CD4-positive, alpha-beta memory T cell (primary cell): Measurements from ENCODE around the gene NAP1L5. TPM values are rescaled to one million over a fixed set of nuclear protein-coding genes. Genes with fewer than 3 reads are reported as not detected.

ENCODE experiments used
- CTCF ChIA-PET: fragments of 350-600 bp; sonication (Branson Sonifier 250); formaldehyde crosslinking; loops from one replicate; lab custom pipeline; 2021; ENCODE audit warnings: inconsistent platforms; ENCODE audit not compliant: partially characterized antibody; lab: Charles Lee
- POLR2A ChIA-PET: fragments of 350-600 bp; sonication (Branson Sonifier 250); formaldehyde crosslinking; loops from one replicate; lab custom pipeline; 2021; ENCODE audit not compliant: partially characterized antibody; lab: Charles Lee
- DNase-seq, 5 donors: peaks; one replicate each; pipeline versions ENCODE4 v3.0.0 to v3.0.0-alpha.2; 2020 to 2022; ENCODE audit warnings: mixed read lengths in 1 of 5
- H3K27ac ChIP-seq: one replicate; pipeline ENCODE4 v1.7.0; 2013; ENCODE audit warnings: low read depth, low read length
- H3K27me3 ChIP-seq: 2 replicates; pipeline ENCODE4 v1.7.0; 2013; ENCODE audit warnings: mild to moderate bottlenecking, low read length, moderate library complexity; ENCODE audit not compliant: insufficient read depth
- H3K36me3 ChIP-seq: 2 replicates; pipeline ENCODE4 v1.7.0; 2013; ENCODE audit warnings: mild to moderate bottlenecking, low read length, moderate library complexity; ENCODE audit not compliant: insufficient read depth
- H3K4me1 ChIP-seq: 2 replicates; pipeline ENCODE4 v1.7.0; 2013; ENCODE audit warnings: mild to moderate bottlenecking, low read length, moderate library complexity; ENCODE audit not compliant: insufficient read depth
- H3K4me3 ChIP-seq, 2 donors: one replicate each; pipeline ENCODE4 v1.7.0; 2013; ENCODE audit warnings: low read length in 2 of 2, mild to moderate bottlenecking in 1 of 2
- H3K9me3 ChIP-seq, 2 donors: one replicate each; pipeline ENCODE4 v1.7.0; 2013; ENCODE audit warnings: low read length in 2 of 2, control low read depth in 1 of 2; ENCODE audit not compliant: control insufficient read depth in 1 of 2
- H3K27ac Mint-ChIP-seq, 7 donors: one replicate each; pipeline ENCODE4 v1.8.0; 2020 to 2021; ENCODE audit warnings: mixed read lengths in 7 of 7, mild to moderate bottlenecking in 6 of 7, inconsistent platforms in 3 of 7, moderate library complexity in 3 of 7
- H3K27me3 Mint-ChIP-seq, 2 donors: one replicate each; pipeline ENCODE4 v1.8.0; 2020 to 2021; ENCODE audit warnings: mixed read lengths in 2 of 2
- H3K36me3 Mint-ChIP-seq, 2 donors: one replicate each; pipeline ENCODE4 v1.8.0; 2020 to 2021; ENCODE audit warnings: mixed read lengths in 2 of 2, inconsistent platforms in 1 of 2, mild to moderate bottlenecking in 1 of 2
- H3K4me1 Mint-ChIP-seq, 4 donors: one replicate each; pipeline ENCODE4 v1.8.0; 2020 to 2021; ENCODE audit warnings: mixed read lengths in 4 of 4, mild to moderate bottlenecking in 1 of 4
- H3K4me3 Mint-ChIP-seq, 8 donors: one replicate each; pipeline ENCODE4 v1.8.0; 2020 to 2021; ENCODE audit warnings: mixed read lengths in 8 of 8, mild to moderate bottlenecking in 7 of 8, moderate library complexity in 6 of 8, inconsistent platforms in 3 of 8
- H3K9me3 Mint-ChIP-seq, 8 donors: one replicate each; pipeline ENCODE4 v1.8.0; 2020 to 2021; ENCODE audit warnings: mixed read lengths in 8 of 8, mild to moderate bottlenecking in 5 of 8, inconsistent platforms in 3 of 8, moderate library complexity in 1 of 8
- intact Hi-C: fragments of 100-400 bp; cut with micrococcal nuclease; formaldehyde crosslinking; loops from one replicate; pipeline ENCODE4 v1.15.1; 2023
- polyA plus RNA-seq, 2 donors: library from polyadenylated mRNA; unstranded; fragments of 300-500 nt; fragmentation: Illumina TruSeq; gene quantifications; one replicate each; pipeline ENCODE4 v1.2.3, GENCODE V29; 2021
- total RNA-seq, 2 experiments: library from RNA; stranded (reverse); gene quantifications; one replicate each; pipeline ENCODE4 v1.2.3, GENCODE V29; 2021

Gene NAP1L5
- total and polyA plus RNA-seq, 4 experiments from 2014 or later = 1.2 to 3.9 (median 2.5) TPM

DNA sequence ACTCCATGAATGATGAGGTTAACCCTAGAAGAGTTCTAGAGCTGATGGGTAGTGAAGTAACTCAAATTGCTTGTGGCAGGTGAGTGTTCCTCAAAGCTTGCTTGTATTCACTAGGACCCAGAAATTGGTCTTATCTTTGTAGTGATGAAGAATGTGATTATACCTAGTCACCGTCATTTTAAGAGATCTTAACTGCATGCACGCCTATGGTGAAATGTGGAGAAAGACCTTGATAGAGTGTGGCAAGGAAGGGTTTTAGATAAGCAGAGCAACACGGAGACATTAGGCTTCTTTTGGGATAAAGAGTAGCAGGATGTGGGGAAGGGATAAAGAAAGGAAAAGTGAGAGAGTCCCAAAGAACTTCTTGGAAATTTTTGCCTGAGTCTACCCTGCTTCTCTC lies 42.4 kb downstream of the NAP1L5 start:
- Histone ChIP-seq H3K36me3 (peaks cover 25% of the 10 kb centered on the region), H3K27me3 (no peaks in the 10 kb centered on the region), H3K4me1 (peaks cover 5% of the 10 kb centered on the region), H3K9me3 (no peaks in the 10 kb centered on the region), H3K4me3 (no peak overlapping the region), H3K27ac (no peak overlapping the region)
- H3K36me3 Mint-ChIP-seq = peaks cover 43 to 62% of the 10 kb centered on the region in 2 donors
- ChIA-PET CTCF (interaction anchor here (4.7 kb wide), 1 partner anchor 115 kb away, joined by 26 read pairs; no protein-coding TSS in a partner anchor), POLR2A (interaction anchor here (1.0 kb wide), 1 partner anchor 64 kb away, joined by 3 read pairs; no protein-coding TSS in a partner anchor)
- peaks cover 0 to 2% (median 0%) of the 10 kb centered on the region in 8 donors for H3K9me3 Mint-ChIP-seq
- peak overlapping the region in 6 of 7 donors; percentile 3 to 72 (median 42) for H3K27ac Mint-ChIP-seq
- intact Hi-C loops = loop anchor here (5.0 kb wide), 1 partner anchor 367 kb away; no protein-coding TSS in a partner anchor
- peaks cover 20 to 32% (median 26%) of the 10 kb centered on the region in 4 donors for H3K4me1 Mint-ChIP-seq
- H3K27me3 Mint-ChIP-seq = no peaks in the 10 kb centered on the region
- no peak for DNase-seq
- no peak overlapping the region for H3K4me3 Mint-ChIP-seq

DNA sequence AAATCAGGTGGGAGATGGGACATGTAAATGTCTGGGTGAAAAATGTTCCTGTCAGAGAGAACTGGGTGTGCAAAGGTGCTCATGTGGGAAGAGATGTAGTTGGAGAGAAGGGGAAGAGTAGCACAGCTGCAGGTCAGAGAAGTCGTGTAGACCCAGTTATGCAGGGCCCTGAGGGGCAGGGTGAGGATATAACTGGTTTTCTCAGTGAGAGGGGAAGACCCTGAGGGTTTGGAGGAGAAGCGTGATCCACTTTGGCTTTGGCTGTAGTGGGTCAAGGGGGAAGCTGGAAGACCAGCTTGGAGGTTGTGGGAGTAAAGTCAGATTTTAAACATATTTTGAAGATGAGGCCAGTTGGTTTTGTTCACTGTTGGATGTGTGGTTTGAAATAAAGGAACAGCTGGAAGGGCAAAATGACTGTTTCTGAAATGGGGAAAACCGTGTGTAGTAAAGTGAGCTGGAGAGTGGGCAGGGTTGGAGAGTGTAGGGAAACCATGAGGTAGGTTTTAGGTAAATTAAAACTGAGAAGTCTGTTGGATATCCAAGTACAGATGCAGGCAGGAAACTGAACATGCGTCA lies 44.2 kb downstream of the NAP1L5 start:
- CTCF ChIA-PET = interaction anchor here (0.8 to 4.7 kb wide), 2 partner anchors 113 to 127 kb away, joined by 3 to 26 read pairs; no protein-coding TSS in a partner anchor
- Mint-ChIP-seq H3K4me1 (peaks cover 29 to 41% (median 35%) of the 10 kb centered on the region in 4 donors), H3K4me3 (no peak overlapping the region)

GRCh38 chr4:88649716-88650115 lies 47.9 kb downstream of the NAP1L5 start:
- Histone ChIP-seq H3K9me3 (no peaks in the 10 kb centered on the region), H3K27ac (no peak overlapping the region), H3K4me1 (peaks cover 29% of the 10 kb centered on the region), H3K4me3 (no peak overlapping the region), H3K36me3 (peaks cover 8% of the 10 kb centered on the region), H3K27me3 (no peaks in the 10 kb centered on the region)
- Mint-ChIP-seq H3K36me3 (peaks cover 14 to 27% of the 10 kb centered on the region in 2 donors), H3K27ac (peak overlapping the region in 6 of 7 donors; percentile 13 to 70 (median 52)), H3K4me1 (peaks cover 50 to 67% (median 60%) of the 10 kb centered on the region in 4 donors), H3K27me3 (no peaks in the 10 kb centered on the region), H3K4me3 (no peak overlapping the region), H3K9me3 (no peaks in the 10 kb centered on the region)
- ChIA-PET CTCF (interaction anchor here (2.4 kb wide), 1 partner anchor 110 kb away, joined by 11 read pairs; no protein-coding TSS in a partner anchor), POLR2A (interaction anchor here (0.8 kb wide), 1 partner anchor 37 kb away, joined by 3 read pairs; no protein-coding TSS in a partner anchor)
- intact Hi-C loops = loop anchor here (5.0 kb wide), 1 partner anchor 37 kb away; no protein-coding TSS in a partner anchor
- DNase-seq = no peak

More for the DNA sequence above, 44.2 kb downstream of the NAP1L5 start:
- POLR2A ChIA-PET = interaction anchor here (1.3 kb wide), 1 partner anchor 40 kb away, joined by 7 read pairs; no protein-coding TSS in a partner anchor
- no peak for DNase-seq
- Histone ChIP-seq H3K27ac (no peak overlapping the region), H3K36me3 (peaks cover 19% of the 10 kb centered on the region), H3K27me3 (no peaks in the 10 kb centered on the region), H3K4me3 (no peak overlapping the region), H3K9me3 (no peaks in the 10 kb centered on the region), H3K4me1 (peaks cover 5% of the 10 kb centered on the region)
- peaks cover 37 to 55% of the 10 kb centered on the region in 2 donors for H3K36me3 Mint-ChIP-seq
- H3K27ac Mint-ChIP-seq = peak overlapping the region; percentile 12 to 87 (median 70)
- H3K9me3 Mint-ChIP-seq = peaks cover 0 to 2% (median 0%) of the 10 kb centered on the region in 8 donors
- intact Hi-C loops = no loop called here
- H3K27me3 Mint-ChIP-seq = no peaks in the 10 kb centered on the region

- H3K27ac Mint-ChIP-seq = peak overlapping the region in 4 of 7 donors; percentile 14 to 73 (median 42)
- H3K4me3 Mint-ChIP-seq = peak overlapping the region in 2 of 8 donors; percentile 7 to 22
- POLR2A ChIA-PET = no interaction called here
- no peaks in the 10 kb centered on the region for H3K27me3 Mint-ChIP-seq
- DNase-seq = no peak
- no peak overlapping the region for H3K27ac ChIP-seq
- H3K36me3 ChIP-seq = no peaks in the 10 kb centered on the region
- peaks cover 29% of the 10 kb centered on the region for H3K4me1 ChIP-seq
- H3K4me3 ChIP-seq = no peak overlapping the region
- CTCF ChIA-PET = interaction anchor here (1.1 kb wide), 1 partner anchor 107 kb away, joined by 3 read pairs; no protein-coding TSS in a partner anchor
- H3K27me3 ChIP-seq = no peaks in the 10 kb centered on the region
- peaks cover 9 to 13% of the 10 kb centered on the region in 2 donors for H3K36me3 Mint-ChIP-seq
- H3K4me1 Mint-ChIP-seq = peaks cover 45 to 58% (median 50%) of the 10 kb centered on the region in 4 donors
- peaks cover 0 to 6% (median 0%) of the 10 kb centered on the region in 8 donors for H3K9me3 Mint-ChIP-seq
- no peaks in the 10 kb centered on the region for H3K9me3 ChIP-seq
- intact Hi-C loops = loop anchor here (5.0 kb wide), 1 partner anchor 34 kb away; no protein-coding TSS in a partner anchor
These were observed 50.9 kb downstream of the NAP1L5 start for GRCh38 chr4:88646528-88647280.

DNA sequence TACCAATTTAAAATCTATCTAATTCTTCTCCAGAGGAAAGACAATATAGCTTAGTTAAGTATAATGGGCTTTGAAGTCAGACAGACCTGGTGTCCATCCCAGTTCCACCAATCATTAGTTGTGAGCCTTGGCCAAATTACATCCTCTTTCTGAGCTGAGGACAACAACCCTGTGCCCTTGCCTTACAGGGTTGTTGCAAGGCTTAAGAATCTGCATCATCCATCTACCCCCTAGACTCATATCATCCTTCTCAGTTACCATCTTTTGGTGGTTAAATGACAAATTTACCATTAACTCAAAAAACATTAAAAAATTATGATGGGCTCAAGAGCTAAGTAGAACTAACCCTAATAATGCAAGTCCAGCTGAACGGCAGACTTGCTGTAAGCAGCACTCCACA lies 51.6 kb downstream of the NAP1L5 start:
- ChIA-PET CTCF (interaction anchor here (1.1 kb wide), 1 partner anchor 107 kb away, joined by 3 read pairs; no protein-coding TSS in a partner anchor), POLR2A (no interaction called here)
- DNase-seq = no peak
- peaks cover 29% of the 10 kb centered on the region for H3K4me1 ChIP-seq
- no peaks in the 10 kb centered on the region for H3K27me3 Mint-ChIP-seq
- H3K9me3 ChIP-seq = no peaks in the 10 kb centered on the region
- H3K36me3 Mint-ChIP-seq = peaks cover 9 to 14% of the 10 kb centered on the region in 2 donors
- H3K36me3 ChIP-seq = no peaks in the 10 kb centered on the region
- H3K4me1 Mint-ChIP-seq = peaks cover 45 to 63% (median 52%) of the 10 kb centered on the region in 4 donors
- H3K27me3 ChIP-seq = no peaks in the 10 kb centered on the region
- H3K9me3 Mint-ChIP-seq = peaks cover 0 to 6% (median 2%) of the 10 kb centered on the region in 8 donors
- peak overlapping the region in 2 of 8 donors; percentile 9 to 12 for H3K4me3 Mint-ChIP-seq
- H3K4me3 ChIP-seq = no peak overlapping the region
- H3K27ac ChIP-seq = no peak overlapping the region
- H3K27ac Mint-ChIP-seq = peak overlapping the region in 2 of 7 donors; percentile 36 to 42
- intact Hi-C loops = loop anchor here (5.0 kb wide), 1 partner anchor 34 kb away; no protein-coding TSS in a partner anchor
